ENCODE results near the gene USP37.
A peak's percentile ranks its signal among the peaks of the same experiment; 100 is the strongest.
"Not testable (repeated sequence)": the region's sequence is repeated elsewhere in the genome, so short reads cannot be mapped to it uniquely, and the experiment has no call there.

The USP37 gene

GRCh38 chr2:218555527-218555926 is 12.6 kb downstream of the USP37 start:
- no peak for DNase-seq (ENCODE audit: low read depth in 2 of 2)

- not testable (repeated sequence) for DNase-seq (ENCODE audit: low read depth in 2 of 2)
These were observed 13.9 kb downstream of the USP37 start for GRCh38 chr2:218554225-218554624.

GRCh38 chr2:218547978-218548377 is 20.2 kb downstream of the USP37 start:
- DNase-seq (ENCODE audit: low read depth in 2 of 2): no peak

- no peak for DNase-seq (ENCODE audit: low read depth in 2 of 2)
These were observed 20.6 kb downstream of the USP37 start for GRCh38 chr2:218547511-218547910.

GRCh38 chr2:218546012-218546411 is 22.1 kb downstream of the USP37 start:
- no peak for DNase-seq (ENCODE audit: low read depth in 2 of 2)

GRCh38 chr2:218540015-218540414 is 28.1 kb downstream of the USP37 start:
- DNase-seq (ENCODE audit: low read depth in 2 of 2): no peak

- DNase-seq (ENCODE audit: low read depth in 2 of 2): no peak
These were observed 31.2 kb downstream of the USP37 start for GRCh38 chr2:218536804-218537494.

- DNase-seq (ENCODE audit: low read depth in 2 of 2): no peak
These were observed 38.2 kb downstream of the USP37 start for GRCh38 chr2:218529990-218530389.

- DNase-seq (ENCODE audit: low read depth in 2 of 2): not testable (repeated sequence)
These were observed 39.7 kb downstream of the USP37 start for GRCh38 chr2:218528409-218528808.

- DNase-seq (ENCODE audit: low read depth in 2 of 2): no peak
These were observed 44.5 kb downstream of the USP37 start for GRCh38 chr2:218523651-218524050.

GRCh38 chr2:218518876-218519275 is 49.3 kb downstream of the USP37 start:
- DNase-seq (ENCODE audit: low read depth in 2 of 2): no peak

GRCh38 chr2:218517434-218518206 is 50.5 kb downstream of the USP37 start:
- no peak for DNase-seq (ENCODE audit: low read depth in 2 of 2)

- peak in 1 of 2 donors; percentile 3 for DNase-seq (ENCODE audit: low read depth in 2 of 2)
These were observed 51.5 kb downstream of the USP37 start for GRCh38 chr2:218516614-218517013.

- no peak for DNase-seq (ENCODE audit: low read depth in 2 of 2)
These were observed 54.5 kb downstream of the USP37 start for GRCh38 chr2:218513676-218514075.

- no peak for DNase-seq (ENCODE audit: low read depth in 2 of 2)
These were observed 59.9 kb downstream of the USP37 start for GRCh38 chr2:218508299-218508698.

GRCh38 chr2:218505754-218506371 is 62.3 kb downstream of the USP37 start:
- DNase-seq (ENCODE audit: low read depth in 2 of 2): no peak

GRCh38 chr2:218501665-218502064 is 66.5 kb downstream of the USP37 start:
- no peak for DNase-seq (ENCODE audit: low read depth in 2 of 2)

- DNase-seq (ENCODE audit: low read depth in 2 of 2): no peak
These were observed 67.6 kb downstream of the USP37 start for GRCh38 chr2:218500501-218501060.

- DNase-seq (ENCODE audit: low read depth in 2 of 2): no peak
These were observed 82.0 kb downstream of the USP37 start for GRCh38 chr2:218485986-218486667.

- no peak for DNase-seq (ENCODE audit: low read depth in 2 of 2)
These were observed 85.5 kb downstream of the USP37 start for GRCh38 chr2:218482651-218483050.

GRCh38 chr2:218479595-218479994 is 88.6 kb downstream of the USP37 start:
- DNase-seq (ENCODE audit: low read depth in 2 of 2): no peak

GRCh38 chr2:218478544-218478943 is 89.6 kb downstream of the USP37 start:
- no peak for DNase-seq (ENCODE audit: low read depth in 2 of 2)

Measured in stimulated activated CD4-positive, alpha-beta T cell treated with anti-CD3 and anti-CD28 coated beads, Interleukin-4, amount 100 ng/mL, for 48 hours (primary cell).